ENCODE measurements around the gene GRB10.

GRB10 gene

DNA sequence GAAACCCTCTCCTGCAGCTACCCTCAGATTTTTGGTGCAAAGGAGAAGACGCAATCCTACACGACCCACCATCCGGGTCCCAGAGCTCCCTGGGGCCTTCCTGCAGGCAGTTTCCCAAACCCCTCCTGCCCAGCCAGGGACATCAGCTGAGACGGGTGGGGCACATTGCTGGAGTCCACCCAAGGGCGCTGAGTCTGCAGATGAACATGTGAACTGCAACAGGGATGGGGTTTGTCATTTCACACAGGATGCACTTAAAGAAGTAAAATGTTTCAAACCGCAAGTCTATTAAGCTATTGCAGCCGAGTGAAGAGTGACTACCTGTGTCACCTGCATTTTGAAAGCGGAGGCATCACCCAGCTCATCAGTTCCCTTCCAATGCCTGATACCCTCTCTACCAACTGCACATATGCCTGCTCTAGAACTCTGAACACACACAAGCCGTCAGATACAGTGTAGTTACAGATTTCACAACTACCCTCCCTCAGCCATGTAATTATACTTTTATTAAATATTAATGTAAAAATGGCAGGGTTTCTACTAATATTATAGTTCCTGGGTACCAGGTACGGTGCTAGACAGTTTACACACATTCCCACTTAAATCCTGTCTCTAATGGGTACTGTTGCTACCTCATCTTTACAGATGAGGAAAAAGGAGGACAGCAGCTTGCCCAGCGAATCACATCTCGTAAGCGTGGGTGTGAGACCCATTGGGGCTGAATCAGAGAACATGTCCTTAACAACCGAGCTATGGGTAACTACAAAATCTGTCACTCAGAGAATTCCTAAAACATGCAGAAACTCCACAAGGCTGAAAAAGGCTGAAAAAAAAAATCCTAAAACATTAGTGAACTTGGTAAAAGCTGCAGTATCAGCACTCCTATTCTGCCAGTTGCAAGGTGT is 71.2 kb downstream of the GRB10 start:
- TF ChIP-seq ZC3H10 (CRISPR knock-in tag; IDR thresholded peaks at IDR 0.05) (no peak), CSRNP3 (CRISPR knock-in tag; IDR thresholded peaks at IDR 0.05) (no peak), SNAI2 (CRISPR knock-in tag; IDR thresholded peaks at IDR 0.05) (no peak), BACH2 (CRISPR knock-in tag; IDR thresholded peaks at IDR 0.05; ENCODE audit: borderline replicate concordance) (no peak), ZFP3 (CRISPR knock-in tag; IDR thresholded peaks at IDR 0.05) (no peak), ZNF70 (CRISPR knock-in tag; IDR thresholded peaks at IDR 0.05) (no peak), ISL1 (CRISPR knock-in tag; IDR thresholded peaks at IDR 0.05) (no peak), ZNF8 (CRISPR knock-in tag; IDR thresholded peaks at IDR 0.05) (no peak), RARB (CRISPR knock-in tag; IDR thresholded peaks at IDR 0.05) (no peak), ARNTL (CRISPR knock-in tag; IDR thresholded peaks at IDR 0.05; ENCODE audit: borderline replicate concordance, low read depth) (no peak), TOX (CRISPR knock-in tag; IDR thresholded peaks at IDR 0.05; ENCODE audit: borderline replicate concordance) (no peak), ZFP30 (CRISPR knock-in tag; IDR thresholded peaks at IDR 0.05) (no peak), OSR1 (CRISPR knock-in tag; IDR thresholded peaks at IDR 0.05) (no peak), ESRRG (CRISPR knock-in tag; IDR thresholded peaks at IDR 0.05) (no peak), CSDC2 (CRISPR knock-in tag; IDR thresholded peaks at IDR 0.05) (no peak), GLIS3 (CRISPR knock-in tag; IDR thresholded peaks at IDR 0.05) (no peak)
- TF ChIP-seq, protein P1, sequence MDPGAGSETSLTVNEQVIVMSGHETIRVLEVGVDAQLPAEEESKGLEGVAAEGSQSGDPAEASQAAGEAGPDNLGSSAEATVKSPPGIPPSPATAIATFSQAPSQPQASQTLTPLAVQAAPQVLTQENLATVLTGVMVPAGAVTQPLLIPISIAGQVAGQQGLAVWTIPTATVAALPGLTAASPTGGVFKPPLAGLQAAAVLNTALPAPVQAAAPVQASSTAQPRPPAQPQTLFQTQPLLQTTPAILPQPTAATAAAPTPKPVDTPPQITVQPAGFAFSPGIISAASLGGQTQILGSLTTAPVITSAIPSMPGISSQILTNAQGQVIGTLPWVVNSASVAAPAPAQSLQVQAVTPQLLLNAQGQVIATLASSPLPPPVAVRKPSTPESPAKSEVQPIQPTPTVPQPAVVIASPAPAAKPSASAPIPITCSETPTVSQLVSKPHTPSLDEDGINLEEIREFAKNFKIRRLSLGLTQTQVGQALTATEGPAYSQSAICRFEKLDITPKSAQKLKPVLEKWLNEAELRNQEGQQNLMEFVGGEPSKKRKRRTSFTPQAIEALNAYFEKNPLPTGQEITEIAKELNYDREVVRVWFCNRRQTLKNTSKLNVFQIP (CRISPR knock-in tag; IDR thresholded peaks at IDR 0.05; ENCODE audit: borderline replicate concordance, low read depth): no peak
- TF ChIP-seq, protein P2, sequence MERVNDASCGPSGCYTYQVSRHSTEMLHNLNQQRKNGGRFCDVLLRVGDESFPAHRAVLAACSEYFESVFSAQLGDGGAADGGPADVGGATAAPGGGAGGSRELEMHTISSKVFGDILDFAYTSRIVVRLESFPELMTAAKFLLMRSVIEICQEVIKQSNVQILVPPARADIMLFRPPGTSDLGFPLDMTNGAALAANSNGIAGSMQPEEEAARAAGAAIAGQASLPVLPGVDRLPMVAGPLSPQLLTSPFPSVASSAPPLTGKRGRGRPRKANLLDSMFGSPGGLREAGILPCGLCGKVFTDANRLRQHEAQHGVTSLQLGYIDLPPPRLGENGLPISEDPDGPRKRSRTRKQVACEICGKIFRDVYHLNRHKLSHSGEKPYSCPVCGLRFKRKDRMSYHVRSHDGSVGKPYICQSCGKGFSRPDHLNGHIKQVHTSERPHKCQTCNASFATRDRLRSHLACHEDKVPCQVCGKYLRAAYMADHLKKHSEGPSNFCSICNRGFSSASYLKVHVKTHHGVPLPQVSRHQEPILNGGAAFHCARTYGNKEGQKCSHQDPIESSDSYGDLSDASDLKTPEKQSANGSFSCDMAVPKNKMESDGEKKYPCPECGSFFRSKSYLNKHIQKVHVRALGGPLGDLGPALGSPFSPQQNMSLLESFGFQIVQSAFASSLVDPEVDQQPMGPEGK (CRISPR knock-in tag; IDR thresholded peaks at IDR 0.05; ENCODE audit: borderline replicate concordance): no peak
- TF ChIP-seq, protein P3, sequence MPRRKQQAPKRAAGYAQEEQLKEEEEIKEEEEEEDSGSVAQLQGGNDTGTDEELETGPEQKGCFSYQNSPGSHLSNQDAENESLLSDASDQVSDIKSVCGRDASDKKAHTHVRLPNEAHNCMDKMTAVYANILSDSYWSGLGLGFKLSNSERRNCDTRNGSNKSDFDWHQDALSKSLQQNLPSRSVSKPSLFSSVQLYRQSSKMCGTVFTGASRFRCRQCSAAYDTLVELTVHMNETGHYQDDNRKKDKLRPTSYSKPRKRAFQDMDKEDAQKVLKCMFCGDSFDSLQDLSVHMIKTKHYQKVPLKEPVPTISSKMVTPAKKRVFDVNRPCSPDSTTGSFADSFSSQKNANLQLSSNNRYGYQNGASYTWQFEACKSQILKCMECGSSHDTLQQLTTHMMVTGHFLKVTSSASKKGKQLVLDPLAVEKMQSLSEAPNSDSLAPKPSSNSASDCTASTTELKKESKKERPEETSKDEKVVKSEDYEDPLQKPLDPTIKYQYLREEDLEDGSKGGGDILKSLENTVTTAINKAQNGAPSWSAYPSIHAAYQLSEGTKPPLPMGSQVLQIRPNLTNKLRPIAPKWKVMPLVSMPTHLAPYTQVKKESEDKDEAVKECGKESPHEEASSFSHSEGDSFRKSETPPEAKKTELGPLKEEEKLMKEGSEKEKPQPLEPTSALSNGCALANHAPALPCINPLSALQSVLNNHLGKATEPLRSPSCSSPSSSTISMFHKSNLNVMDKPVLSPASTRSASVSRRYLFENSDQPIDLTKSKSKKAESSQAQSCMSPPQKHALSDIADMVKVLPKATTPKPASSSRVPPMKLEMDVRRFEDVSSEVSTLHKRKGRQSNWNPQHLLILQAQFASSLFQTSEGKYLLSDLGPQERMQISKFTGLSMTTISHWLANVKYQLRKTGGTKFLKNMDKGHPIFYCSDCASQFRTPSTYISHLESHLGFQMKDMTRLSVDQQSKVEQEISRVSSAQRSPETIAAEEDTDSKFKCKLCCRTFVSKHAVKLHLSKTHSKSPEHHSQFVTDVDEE (CRISPR knock-in tag; IDR thresholded peaks at IDR 0.05): no peak
- ATAC-seq: no peak

DNA sequence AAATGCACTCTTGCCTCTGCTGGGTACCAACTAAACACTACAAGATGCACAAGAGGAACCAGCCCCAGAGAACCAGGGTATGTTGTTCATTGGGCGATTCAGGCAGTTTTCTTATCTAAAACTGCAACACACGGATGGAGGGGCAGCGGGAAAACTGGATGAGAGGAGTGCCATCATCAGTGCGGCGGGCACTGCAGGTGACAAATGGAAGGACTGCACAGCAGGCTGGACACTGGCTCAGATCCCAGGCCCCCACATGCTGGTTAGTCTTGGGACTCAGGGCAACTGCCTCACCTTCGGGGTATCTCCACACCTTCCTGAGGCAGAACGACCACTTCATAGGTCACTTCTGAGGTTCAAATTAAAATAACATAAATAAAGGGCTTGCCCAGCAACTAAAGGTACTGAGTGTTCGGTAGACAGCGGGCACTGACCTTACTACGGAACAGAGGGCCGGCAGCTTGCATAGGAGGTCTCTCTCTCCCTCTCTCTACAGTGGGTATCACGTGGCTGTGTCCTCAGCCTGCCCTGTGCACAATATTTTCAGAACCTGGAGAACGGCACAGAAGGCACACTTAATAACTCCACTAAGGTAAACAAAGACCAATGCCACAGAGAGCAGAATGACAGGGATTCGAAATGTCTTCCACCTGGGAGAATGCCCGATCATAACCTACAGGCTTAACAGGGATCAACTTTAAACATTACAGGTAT is 72.1 kb downstream of the GRB10 start:
- TF ChIP-seq CSRNP3 (CRISPR knock-in tag; IDR thresholded peaks at IDR 0.05): no peak
- TF ChIP-seq ZNF8 (CRISPR knock-in tag; IDR thresholded peaks at IDR 0.05): no peak
- TF ChIP-seq ZFP30 (CRISPR knock-in tag; IDR thresholded peaks at IDR 0.05): no peak
- no peak for TF ChIP-seq ZNF565 (CRISPR knock-in tag; conservative IDR thresholded peaks at IDR 0.05; ENCODE audit: low read depth)
- no peak for TF ChIP-seq ISL1 (CRISPR knock-in tag; IDR thresholded peaks at IDR 0.05)
- TF ChIP-seq SNAI2 (CRISPR knock-in tag; IDR thresholded peaks at IDR 0.05): no peak
- no peak for TF ChIP-seq ARNTL (CRISPR knock-in tag; IDR thresholded peaks at IDR 0.05; ENCODE audit: borderline replicate concordance, low read depth)
- TF ChIP-seq, protein P1 (CRISPR knock-in tag; IDR thresholded peaks at IDR 0.05; ENCODE audit: borderline replicate concordance, low read depth): no peak
- no peak for TF ChIP-seq OSR1 (CRISPR knock-in tag; IDR thresholded peaks at IDR 0.05)
- no peak for TF ChIP-seq PPARA (CRISPR knock-in tag; IDR thresholded peaks at IDR 0.05; ENCODE audit: borderline replicate concordance)
- no peak for TF ChIP-seq RARB (CRISPR knock-in tag; IDR thresholded peaks at IDR 0.05)
- TF ChIP-seq CSDC2 (CRISPR knock-in tag; IDR thresholded peaks at IDR 0.05): no peak
- TF ChIP-seq, protein P4, sequence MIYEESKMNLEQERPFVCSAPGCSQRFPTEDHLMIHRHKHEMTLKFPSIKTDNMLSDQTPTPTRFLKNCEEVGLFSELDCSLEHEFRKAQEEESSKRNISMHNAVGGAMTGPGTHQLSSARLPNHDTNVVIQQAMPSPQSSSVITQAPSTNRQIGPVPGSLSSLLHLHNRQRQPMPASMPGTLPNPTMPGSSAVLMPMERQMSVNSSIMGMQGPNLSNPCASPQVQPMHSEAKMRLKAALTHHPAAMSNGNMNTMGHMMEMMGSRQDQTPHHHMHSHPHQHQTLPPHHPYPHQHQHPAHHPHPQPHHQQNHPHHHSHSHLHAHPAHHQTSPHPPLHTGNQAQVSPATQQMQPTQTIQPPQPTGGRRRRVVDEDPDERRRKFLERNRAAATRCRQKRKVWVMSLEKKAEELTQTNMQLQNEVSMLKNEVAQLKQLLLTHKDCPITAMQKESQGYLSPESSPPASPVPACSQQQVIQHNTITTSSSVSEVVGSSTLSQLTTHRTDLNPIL (CRISPR knock-in tag; IDR thresholded peaks at IDR 0.05; ENCODE audit: low read depth): no peak
- TF ChIP-seq TOX (CRISPR knock-in tag; IDR thresholded peaks at IDR 0.05; ENCODE audit: borderline replicate concordance): no peak
- no peak for ATAC-seq
